Measurements from ENCODE around the gene CD44.
A peak's percentile ranks its signal among the peaks of the same experiment; 100 is the strongest.

Gene CD44

GRCh38 chr11:35276396-35277145, 137.6 kb downstream of the CD44 start:
- peaks cover 22 to 24% of the 10 kb centered on the region in 2 donors for H3K4me1 Mint-ChIP-seq (ENCODE audit: low read depth in 2 of 2)
- no peak overlapping the region for H3K4me3 Mint-ChIP-seq
- H3K9me3 Mint-ChIP-seq = no peaks in the 10 kb centered on the region
- peaks cover 8% of the 10 kb centered on the region for H3K36me3 Mint-ChIP-seq (ENCODE audit: insufficient read depth)
- H3K27ac Mint-ChIP-seq = peak overlapping the region in 1 of 2 donors; percentile 91
- peak; percentile 27 for ATAC-seq (replicated peaks)
- no peaks in the 10 kb centered on the region for H3K27me3 Mint-ChIP-seq
- DNase-seq = no peak

DNA sequence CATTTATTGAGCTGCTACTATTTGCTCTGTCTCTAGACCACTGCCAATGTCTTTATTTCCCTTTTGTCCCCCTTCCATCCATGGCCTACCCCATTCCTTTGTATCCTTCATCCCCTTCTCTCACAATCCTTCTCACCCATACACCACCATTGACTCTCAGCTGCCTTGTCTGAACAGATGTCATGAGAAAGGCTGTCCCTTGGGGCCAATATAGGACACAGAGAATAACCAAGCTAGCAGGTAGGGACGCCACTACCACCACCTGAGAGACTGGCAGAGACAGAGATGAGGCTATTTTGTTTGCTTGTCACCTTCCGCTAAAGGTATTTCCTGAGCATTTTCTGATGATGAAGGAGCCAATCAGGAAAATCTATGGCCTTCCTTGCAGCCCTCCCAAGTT, 138.9 kb downstream of the CD44 start:
- no peak for ATAC-seq (replicated peaks)
- Mint-ChIP-seq H3K9me3 (no peaks in the 10 kb centered on the region), H3K4me3 (no peak overlapping the region), H3K4me1 (ENCODE audit: low read depth in 2 of 2) (peaks cover 13 to 20% of the 10 kb centered on the region in 2 donors), H3K36me3 (ENCODE audit: insufficient read depth) (peaks cover 8% of the 10 kb centered on the region), H3K27me3 (no peaks in the 10 kb centered on the region), H3K27ac (no peak overlapping the region)
- DNase-seq = no peak

DNA sequence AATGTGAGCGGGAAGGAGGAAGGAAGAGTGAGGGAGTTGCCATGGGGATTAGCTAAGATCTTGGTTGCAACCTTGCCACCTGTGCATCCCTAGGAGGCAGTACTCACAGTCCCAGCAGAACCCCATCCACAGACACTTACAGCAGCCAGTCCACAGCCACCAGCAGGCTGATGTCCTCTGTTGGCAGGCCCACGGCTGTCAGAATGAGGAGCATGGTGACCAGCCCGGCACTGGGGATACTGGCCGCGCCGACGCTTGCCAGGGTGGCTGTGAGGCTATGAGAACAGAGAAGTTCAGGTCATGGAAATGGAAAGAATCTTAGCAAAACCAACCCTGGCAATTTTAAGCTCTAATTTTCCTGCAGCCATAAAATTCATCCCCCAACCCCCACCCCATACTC, 141.8 kb downstream of the CD44 start:
- Mint-ChIP-seq H3K27ac (no peak overlapping the region), H3K4me3 (no peak overlapping the region), H3K9me3 (no peaks in the 10 kb centered on the region), H3K27me3 (no peaks in the 10 kb centered on the region), H3K36me3 (ENCODE audit: insufficient read depth) (peaks cover 8% of the 10 kb centered on the region), H3K4me1 (ENCODE audit: low read depth in 2 of 2) (peaks cover 4 to 13% of the 10 kb centered on the region in 2 donors)
- DNase-seq (no peak), ATAC-seq (replicated peaks) (no peak)

GRCh38 chr11:35281169-35281688, 142.3 kb downstream of the CD44 start:
- Mint-ChIP-seq H3K36me3 (ENCODE audit: insufficient read depth) (peaks cover 6% of the 10 kb centered on the region), H3K9me3 (no peaks in the 10 kb centered on the region), H3K4me3 (no peak overlapping the region), H3K4me1 (ENCODE audit: low read depth in 2 of 2) (peaks cover 4 to 8% of the 10 kb centered on the region in 2 donors), H3K27me3 (no peaks in the 10 kb centered on the region), H3K27ac (no peak overlapping the region)
- no peak for ATAC-seq (replicated peaks)
- no peak for DNase-seq

All from effector memory CD8-positive, alpha-beta T cell (primary cell).